Fibroblast of pulmonary artery (primary cell): Measurements from ENCODE around the gene ORM2.

ENCODE experiments used
- DNase-seq: peaks from one replicate; pipeline ENCODE4 v3.0.0-alpha.2; 2010; ENCODE audit warnings: low read depth
- H3K4me3 ChIP-seq: replicated peaks from 2 replicates; pipeline ENCODE4 v1.5.1; 2011; ENCODE audit warnings: low read depth, mild to moderate bottlenecking, control low read depth, low read length, moderate library complexity
- TF ChIP-seq, protein P1 (sequence below): IDR thresholded peaks from 2 replicates; pipeline ENCODE4 v1.5.1; 2011; ENCODE audit warnings: mild to moderate bottlenecking, control low read depth, low read length, inconsistent platforms; ENCODE audit errors: missing control alignments

ORM2 gene

GRCh38 chr9:114303571-114303970 lies 26.1 kb upstream of the ORM2 start:
- no peak for DNase-seq
- TF ChIP-seq, protein P1, sequence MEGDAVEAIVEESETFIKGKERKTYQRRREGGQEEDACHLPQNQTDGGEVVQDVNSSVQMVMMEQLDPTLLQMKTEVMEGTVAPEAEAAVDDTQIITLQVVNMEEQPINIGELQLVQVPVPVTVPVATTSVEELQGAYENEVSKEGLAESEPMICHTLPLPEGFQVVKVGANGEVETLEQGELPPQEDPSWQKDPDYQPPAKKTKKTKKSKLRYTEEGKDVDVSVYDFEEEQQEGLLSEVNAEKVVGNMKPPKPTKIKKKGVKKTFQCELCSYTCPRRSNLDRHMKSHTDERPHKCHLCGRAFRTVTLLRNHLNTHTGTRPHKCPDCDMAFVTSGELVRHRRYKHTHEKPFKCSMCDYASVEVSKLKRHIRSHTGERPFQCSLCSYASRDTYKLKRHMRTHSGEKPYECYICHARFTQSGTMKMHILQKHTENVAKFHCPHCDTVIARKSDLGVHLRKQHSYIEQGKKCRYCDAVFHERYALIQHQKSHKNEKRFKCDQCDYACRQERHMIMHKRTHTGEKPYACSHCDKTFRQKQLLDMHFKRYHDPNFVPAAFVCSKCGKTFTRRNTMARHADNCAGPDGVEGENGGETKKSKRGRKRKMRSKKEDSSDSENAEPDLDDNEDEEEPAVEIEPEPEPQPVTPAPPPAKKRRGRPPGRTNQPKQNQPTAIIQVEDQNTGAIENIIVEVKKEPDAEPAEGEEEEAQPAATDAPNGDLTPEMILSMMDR: no peak
- no peak overlapping the region for H3K4me3 ChIP-seq

- H3K4me3 ChIP-seq: no peak overlapping the region
- TF ChIP-seq, protein P1: no peak
- DNase-seq: no peak
Measured at GRCh38 chr9:114303977-114304376, 25.7 kb upstream of the ORM2 start.

DNA sequence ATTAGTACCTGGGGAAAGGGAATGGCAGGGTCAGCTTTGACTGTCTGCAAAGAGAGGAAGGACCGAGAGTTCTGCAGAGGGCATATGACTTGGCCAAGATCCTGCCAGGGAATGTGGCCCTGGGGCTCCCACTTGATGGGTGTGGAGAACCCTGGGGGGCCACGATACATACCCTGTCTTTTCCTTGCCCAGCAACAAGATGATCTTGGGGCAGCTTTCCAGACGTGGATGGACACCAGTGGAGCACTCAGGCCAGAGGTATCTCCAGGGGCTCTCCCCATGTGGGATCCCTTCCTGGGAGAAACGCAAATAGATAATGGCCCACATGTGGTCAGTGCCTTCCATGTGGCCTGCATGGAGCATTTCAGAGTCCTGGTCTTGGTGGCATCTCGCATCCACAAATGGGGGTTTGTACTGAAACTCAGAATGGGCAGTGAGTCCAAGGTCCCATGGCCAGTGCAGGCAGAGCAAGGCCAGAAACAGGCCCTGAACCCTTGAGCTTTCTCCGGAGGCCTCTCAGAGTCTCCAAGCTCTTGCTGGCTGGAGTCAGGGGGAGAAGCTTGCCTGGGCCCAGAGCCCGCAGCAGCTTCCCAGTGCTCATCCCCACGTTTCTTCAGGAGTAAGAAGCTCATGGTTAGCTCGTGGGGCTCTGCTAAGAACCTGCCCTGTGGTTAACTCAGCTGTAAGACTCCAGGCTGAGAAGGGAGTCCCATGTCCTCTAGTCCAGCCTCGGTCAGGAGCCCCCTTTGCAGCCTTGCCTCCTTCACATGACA lies 25.1 kb upstream of the ORM2 start:
- no peak overlapping the region for H3K4me3 ChIP-seq
- no peak for DNase-seq
- TF ChIP-seq, protein P1: no peak

- TF ChIP-seq, protein P1: no peak
- no peak overlapping the region for H3K4me3 ChIP-seq
- DNase-seq: peak; percentile 23
Measured at GRCh38 chr9:114307899-114308267, 21.8 kb upstream of the ORM2 start.

DNA sequence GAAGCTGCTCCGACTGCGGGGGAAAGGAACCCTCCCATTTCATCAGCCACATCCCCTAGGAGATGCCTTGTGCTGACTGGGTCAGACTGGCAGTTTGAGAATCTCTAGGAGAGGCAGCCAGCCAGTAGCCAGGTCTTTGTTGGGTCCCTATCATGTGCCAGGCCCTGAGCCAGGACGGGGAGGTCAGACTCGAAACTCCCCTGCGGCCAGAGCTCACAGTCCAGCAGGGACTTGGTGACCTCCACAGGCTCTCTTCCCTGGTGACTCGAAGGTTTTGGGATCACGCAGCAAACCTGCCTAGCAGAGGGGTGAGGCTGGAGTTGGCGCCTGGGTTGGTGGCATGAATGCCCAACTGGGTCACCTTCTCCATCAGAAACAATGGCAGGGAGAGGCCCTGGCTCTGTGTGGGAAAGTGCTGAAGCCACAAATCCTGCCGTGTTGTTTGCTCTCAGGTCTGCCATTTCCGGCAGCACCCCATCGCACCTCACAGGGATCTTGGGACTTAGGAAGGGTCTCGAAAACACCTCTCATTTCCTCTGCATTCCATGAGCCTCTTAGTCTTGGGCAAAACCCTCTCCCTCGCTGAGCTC lies 21.2 kb upstream of the ORM2 start:
- H3K4me3 ChIP-seq: no peak overlapping the region
- TF ChIP-seq, protein P1: no peak
- no peak for DNase-seq

GRCh38 chr9:114309096-114309495 lies 20.6 kb upstream of the ORM2 start:
- TF ChIP-seq, protein P1: no peak
- no peak overlapping the region for H3K4me3 ChIP-seq
- DNase-seq: no peak
